ENCODE data around the gene INPP5D. TPM values are rescaled to one million over a fixed set of nuclear protein-coding genes. Genes with fewer than 3 reads are reported as not detected.

The INPP5D gene
- total RNA-seq, 1 donor from 2014 or later: 9.7 TPM

DNA sequence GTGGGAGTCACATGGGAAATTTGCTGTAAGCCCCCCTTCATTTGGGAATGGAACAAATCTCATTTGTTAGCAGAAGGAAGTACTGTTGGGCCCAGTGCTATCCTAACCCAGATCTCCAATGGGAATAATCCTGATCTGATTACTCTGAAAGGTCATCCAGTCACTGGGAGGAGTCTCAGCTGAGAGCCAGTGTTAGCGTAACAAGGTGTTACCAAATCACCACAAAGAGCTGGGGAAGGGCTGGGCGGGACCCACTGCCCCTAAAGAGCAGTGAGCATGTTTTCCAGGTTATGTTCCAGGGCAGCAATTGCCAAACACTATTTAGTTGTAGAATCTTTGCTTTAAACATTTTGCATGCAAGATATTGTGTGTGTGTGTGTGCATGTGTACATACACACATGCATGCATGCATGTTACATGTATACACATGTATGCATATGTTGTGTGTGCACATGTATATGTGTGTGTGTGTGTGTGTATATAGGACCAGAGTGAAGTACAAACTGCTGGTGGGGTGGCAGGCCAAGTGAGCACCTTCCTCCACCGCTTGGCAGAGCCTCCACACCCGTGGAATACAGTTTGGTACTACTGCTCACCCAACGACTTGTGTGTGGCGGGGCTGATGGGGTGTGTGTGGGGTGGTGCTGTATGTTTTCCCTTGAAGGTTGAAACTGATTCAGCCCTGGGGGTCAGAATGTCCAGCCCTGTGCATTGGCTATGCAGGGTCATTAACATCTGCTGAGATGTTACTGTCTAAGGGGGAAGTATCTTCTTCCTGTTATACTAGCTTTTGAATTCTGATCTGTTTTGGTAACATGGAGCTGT is 15.2 kb downstream of the INPP5D start:
- no peak for DNase-seq (ENCODE audit: low read depth)

DNA sequence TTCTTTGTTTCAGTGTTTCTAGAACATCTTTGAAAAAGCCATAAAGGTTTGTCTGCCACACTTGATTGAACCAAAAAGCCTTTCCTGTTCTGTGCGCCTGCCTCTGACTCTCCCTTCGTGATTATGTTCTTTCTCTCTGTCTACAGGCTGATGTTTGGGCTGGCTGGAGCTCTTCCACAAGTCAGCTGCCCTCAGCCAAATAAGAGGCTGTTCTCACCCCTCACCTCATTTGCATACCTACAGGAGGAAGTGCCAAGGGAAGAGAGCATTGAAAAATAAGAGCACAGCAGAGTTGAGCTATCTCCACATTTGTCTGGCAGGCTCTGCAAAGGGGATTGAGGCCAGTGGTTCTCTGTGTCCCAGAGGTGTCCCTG is 15.8 kb downstream of the INPP5D start:
- DNase-seq (ENCODE audit: low read depth): no peak

DNA sequence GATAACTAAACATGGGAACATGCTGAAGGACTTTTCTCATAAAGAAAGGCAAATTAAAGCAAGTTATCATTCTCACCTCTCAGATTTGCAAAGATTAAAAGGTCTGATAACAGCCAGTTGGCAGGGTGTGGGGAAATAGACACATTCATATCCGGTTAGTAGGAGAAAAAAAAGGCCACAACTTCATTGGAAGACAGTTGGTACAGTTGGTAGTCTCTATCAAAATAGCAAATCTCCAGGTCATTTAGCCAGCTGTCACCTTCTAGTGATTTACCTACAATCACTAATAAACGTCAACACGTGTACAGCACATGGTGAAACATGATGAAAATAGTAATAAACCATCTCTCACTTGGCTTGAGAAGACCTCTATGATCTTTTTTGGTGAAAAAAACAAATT is 16.6 kb downstream of the INPP5D start:
- no peak for DNase-seq (ENCODE audit: low read depth)

DNA sequence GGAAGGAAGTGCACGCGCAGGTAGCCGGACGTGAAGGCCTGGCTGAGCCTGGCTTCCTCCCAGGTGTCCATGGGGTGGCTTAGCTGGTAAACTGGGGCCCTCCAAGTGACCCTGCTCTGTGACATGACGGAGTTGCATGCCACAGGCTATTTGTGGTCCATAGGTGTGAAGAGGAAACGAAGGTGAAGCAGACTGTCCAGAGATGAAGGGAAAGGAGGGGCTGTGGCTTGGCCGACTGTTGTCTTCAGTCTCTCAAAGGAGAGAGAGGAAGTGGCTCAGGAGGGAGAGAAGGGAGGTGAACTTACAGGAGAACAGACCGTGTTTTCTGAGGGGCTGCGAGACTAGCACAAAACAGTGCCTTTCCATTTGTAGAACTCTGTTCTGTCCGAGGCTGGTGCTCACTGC is 19.3 kb downstream of the INPP5D start:
- no peak for DNase-seq (ENCODE audit: low read depth)

DNA sequence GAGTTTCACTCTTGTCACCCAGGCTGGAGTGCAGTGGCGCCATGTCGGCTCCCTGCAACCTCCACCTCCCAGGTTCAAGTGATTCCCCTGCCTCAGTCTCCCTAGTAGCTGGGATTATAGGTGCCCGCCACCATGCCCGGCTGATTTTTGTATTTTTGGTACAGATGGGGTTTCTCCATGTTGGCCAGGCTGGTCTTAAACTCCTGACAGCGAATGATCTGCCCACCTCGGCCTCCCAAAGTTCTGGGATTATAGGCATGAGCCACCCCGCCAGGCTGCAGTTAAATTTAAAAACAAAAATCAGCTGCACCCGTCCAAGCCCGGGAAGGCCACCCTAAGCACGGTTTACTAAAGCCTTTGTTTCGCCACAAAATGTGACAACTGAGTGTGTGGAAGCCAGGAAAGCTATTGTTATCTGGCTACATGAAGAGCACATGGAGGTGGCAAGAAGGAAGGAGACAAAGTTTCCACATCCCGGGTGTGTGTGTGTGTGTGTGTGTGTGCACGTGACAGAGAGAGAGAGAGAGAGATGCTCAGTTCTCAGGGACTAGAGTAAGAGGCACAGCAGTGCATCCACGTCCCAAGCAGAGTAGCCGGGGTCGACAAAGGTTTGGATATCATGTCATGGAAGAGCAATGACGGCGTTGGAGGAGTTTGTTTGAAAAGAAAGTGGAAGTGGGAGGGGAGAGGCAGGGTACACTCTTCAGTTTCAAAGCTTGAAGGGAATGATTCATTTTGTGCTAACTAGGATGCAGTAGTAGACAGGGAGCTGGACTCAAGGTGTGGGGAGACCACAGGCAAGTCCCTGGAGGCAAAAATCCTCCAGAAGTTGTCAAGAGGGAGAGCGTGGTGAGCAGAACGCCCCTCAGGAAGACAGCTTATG is 20.1 kb downstream of the INPP5D start:
- no peak for DNase-seq (ENCODE audit: low read depth)

DNA sequence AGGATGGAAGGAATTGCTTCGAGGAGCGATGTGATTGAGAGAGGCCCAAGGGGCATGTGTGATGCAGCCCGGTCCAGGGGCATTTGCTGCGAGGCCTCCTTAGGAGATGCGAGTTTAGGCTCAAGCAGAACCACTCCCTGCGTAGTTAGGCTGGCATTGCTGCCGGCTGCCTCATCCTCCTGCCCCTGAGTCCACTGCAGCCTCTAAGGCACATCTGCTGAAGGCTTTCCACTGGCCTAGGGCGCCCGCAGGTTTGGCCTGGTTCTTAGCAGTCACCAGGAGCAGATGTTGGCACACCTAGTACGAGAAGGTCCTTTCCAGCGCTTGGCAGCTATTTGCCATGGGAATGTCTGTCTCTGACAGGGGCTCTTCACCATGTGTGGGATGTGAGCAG is 20.7 kb downstream of the INPP5D start:
- no peak for DNase-seq (ENCODE audit: low read depth)

GRCh38 chr2:233081232-233081730 is 21.1 kb downstream of the INPP5D start:
- DNase-seq (ENCODE audit: low read depth): no peak

DNA sequence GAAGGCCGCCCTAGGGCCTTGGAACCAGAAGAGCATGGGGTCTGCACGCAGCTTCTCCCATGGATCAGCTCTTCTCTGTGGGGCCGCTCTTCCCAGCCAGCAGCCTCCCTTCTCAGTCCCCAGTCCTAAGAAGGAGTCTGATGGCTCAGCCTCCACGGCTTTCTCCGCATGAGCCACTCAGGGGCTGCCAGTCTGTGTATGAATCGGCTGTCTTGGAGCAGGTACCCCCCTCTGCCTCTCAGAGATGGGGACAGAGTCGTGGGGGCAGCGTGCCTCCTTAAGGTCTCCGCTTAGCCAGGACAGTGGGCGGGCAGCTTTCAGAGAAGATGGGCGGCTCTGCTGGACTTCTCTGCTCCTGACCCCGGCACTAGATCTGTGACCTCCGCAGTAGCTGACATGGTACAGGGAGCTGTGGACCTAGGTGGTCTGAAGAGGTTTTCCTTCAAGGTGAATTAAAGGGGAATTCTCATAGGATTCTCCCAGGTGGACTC is 21.6 kb downstream of the INPP5D start:
- no peak for DNase-seq (ENCODE audit: low read depth)

DNA sequence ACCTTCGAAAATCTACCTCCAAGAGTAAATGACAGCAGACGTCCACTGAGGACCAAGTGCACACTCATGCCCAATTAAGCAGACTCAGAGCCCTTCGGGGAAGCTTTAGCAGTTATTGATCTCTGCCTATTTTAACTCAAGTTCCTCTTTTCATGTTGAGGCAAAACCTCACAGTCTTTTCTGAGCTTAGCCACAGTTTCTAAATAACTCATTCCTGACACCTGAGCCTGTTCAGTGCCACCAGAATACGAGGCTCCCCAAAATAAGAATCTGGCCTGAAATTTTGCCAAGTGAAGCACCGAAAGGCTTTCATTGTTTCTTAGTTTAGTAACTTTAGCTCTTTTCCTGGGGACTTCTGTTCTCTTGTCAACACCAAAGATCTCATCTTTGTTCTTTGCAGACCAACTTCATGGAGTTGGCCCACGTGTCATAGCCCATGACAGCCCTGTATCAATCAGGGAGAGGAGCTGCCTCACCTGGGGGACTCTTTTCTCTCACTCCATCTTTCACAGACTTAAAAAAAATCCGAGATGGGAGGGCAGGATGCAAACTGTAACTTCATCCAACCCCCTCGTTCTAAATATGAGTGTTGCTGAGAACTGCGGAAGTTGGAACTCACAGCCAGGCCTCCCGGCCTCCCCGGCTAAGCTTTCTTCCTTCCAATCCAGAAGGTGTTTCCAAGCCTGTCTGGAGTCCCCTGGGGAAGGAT is 22.2 kb downstream of the INPP5D start:
- DNase-seq (ENCODE audit: low read depth): no peak

- no peak for DNase-seq (ENCODE audit: low read depth)
Observed at GRCh38 chr2:233082931-233083755, 23.0 kb downstream of the INPP5D start.

DNA sequence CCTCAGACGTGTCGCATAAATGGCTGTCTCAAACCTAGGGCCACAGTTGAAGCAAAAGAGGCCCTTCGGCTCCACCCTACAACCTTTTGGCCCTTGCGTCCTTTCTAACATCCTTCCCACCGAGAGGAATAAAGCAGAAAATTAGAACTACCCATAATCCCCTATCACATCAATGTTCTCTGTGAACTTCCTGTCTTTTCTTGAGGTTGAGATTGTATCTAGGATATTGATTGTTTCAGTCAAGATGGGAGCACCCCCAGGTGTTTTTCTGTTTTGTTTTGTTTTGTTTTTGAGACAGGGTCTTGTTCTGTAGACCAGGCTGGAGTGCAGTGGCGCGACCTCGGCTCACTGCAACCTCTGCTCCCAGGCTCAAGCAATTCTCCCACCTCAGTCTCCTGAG is 23.6 kb downstream of the INPP5D start:
- DNase-seq (ENCODE audit: low read depth): no peak

- no peak for DNase-seq (ENCODE audit: low read depth)
Observed at GRCh38 chr2:233084488-233084887, 24.3 kb downstream of the INPP5D start.

- no peak for DNase-seq (ENCODE audit: low read depth)
Observed at GRCh38 chr2:233085037-233085838, 25.1 kb downstream of the INPP5D start.

DNA sequence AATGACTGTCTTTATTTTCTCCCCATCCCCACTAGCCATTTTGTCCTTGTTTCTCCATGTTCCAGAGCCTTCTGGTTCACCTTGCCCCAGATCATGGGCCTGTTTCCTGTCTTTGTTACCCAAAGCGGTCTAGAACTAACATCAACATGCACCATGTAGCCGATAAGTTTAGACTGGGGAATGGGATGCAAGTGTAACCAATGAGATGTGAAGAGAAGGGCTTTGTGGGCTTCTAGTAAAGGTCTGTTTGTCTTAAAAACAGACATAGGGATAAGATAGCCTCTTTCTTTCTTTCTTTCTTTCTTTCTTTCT is 25.7 kb downstream of the INPP5D start:
- DNase-seq (ENCODE audit: low read depth): no peak

DNA sequence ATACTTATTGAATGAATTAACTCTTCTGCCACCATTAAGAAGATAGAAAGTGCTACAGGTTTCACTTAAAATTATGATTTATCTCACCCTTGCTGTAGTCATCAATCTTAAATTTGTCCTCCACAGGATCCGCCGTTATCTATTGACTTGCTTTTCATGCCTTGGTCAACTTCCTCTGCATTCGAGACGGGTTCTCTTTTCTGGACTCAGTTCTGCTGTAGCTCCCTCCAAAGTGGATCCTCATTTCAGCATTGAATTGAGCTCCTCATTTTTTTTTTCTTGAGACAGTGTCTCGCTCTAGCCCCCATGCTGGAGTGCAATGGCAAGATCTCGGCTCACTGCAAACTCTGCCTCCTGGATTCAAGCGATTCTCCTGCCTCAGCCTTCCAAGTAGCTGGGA is 27.6 kb downstream of the INPP5D start:
- DNase-seq (ENCODE audit: low read depth): no peak

DNA sequence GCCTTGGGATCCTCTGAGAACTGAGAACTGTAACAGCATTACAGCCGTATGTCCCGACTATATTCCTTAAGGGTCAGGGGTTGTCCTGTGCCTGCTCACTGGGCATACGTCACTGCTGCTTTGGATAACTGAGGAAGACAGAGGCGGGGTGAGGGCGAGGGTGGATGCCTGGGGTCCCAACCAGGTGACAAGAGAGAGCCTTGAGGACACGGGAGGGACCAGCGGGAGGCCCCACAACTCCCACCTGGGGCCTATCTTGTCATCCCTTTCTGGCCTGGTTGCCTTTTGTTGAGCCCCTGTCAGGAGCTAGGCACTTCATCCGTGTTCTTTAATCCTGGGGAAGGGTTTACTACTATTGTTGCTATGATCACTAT is 28.8 kb downstream of the INPP5D start:
- DNase-seq (ENCODE audit: low read depth): no peak

DNA sequence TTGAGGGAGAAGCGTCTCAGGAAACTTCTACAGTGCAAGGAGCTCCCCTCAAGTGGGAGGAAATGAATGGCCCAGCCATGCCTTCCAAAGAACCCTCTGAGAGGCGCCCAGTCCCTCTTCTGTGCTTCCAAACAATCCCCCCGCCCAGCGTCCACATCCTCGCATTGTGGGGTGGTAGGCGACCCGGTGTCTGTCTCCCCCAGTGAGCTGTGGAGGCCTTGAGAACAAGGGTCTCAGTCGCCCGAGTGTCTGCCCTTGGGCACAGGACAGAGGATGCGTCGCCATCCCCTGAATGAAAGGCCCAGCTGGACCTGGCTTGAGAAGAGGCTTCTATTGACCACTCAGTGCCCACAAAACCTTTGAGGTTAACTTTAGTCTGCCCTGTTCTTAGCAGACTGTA is 29.7 kb downstream of the INPP5D start:
- no peak for DNase-seq (ENCODE audit: low read depth)

DNA sequence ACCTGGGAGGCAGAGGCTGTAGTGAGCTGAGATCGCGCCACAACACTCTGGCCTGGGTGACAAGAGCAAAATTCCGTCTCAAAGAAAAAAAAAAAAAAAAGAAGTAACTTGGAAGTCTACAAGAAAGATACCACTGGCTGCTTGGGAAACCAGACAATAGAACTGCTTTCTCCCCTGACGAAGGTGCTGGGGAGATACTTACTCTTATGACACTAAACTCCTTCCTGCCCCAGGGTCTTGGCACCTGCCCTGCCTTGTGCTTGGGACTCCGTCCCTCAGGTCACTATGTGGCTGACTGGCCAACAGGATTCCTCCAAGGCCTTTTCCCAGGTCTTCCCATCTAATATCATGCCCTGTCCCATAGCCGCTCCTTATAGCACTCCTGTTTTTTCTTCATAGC is 30.7 kb downstream of the INPP5D start:
- no peak for DNase-seq (ENCODE audit: low read depth)

GRCh38 chr2:233091595-233092375 is 31.6 kb downstream of the INPP5D start:
- DNase-seq (ENCODE audit: low read depth): no peak

Measured in renal cortical epithelial cell (primary cell).